ENCODE results near the gene HOOK2.

DNA sequence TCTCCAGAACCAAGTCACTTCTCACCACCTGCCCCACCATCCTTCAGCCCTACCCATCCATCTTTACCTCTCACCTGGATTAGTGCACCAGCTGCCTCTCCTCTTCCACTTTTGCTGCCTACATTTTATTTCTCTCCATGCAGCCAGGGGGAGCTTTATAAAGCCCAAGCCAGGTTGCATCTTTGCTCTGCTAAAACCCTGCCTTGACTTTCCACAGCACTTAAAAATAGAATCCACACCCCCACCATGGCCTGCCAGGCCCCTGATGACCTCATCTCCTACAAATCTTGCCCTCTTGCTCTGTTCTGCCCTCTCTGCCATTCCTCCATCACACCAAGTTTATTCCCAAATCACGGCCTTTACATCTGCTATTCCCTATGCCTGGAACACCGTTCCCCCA, 1.8 kb downstream of the HOOK2 start:
- TF ChIP-seq, protein P1, sequence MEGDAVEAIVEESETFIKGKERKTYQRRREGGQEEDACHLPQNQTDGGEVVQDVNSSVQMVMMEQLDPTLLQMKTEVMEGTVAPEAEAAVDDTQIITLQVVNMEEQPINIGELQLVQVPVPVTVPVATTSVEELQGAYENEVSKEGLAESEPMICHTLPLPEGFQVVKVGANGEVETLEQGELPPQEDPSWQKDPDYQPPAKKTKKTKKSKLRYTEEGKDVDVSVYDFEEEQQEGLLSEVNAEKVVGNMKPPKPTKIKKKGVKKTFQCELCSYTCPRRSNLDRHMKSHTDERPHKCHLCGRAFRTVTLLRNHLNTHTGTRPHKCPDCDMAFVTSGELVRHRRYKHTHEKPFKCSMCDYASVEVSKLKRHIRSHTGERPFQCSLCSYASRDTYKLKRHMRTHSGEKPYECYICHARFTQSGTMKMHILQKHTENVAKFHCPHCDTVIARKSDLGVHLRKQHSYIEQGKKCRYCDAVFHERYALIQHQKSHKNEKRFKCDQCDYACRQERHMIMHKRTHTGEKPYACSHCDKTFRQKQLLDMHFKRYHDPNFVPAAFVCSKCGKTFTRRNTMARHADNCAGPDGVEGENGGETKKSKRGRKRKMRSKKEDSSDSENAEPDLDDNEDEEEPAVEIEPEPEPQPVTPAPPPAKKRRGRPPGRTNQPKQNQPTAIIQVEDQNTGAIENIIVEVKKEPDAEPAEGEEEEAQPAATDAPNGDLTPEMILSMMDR (IDR thresholded peaks at IDR 0.05), result no peak
- TF ChIP-seq POLR2A (IDR thresholded peaks at IDR 0.05), result no peak
